IMR-90 (cell line): ENCODE results near the gene ALK. TPM values are rescaled to one million over a fixed set of nuclear protein-coding genes. Genes with fewer than 3 reads are reported as not detected.

Experiments used
- ATAC-seq: fragments of 200-7000 bp; cut with Tn5 transposase; 2 replicates; pipeline ENCODE4 v1.9.1; 2020; ENCODE audit warnings: low read depth, mild to moderate bottlenecking, moderate library complexity
- BruUV-seq: library from RNA; stranded (reverse); fragments of 400-500 nt; replicated peaks from 2 replicates; lab custom pipeline; 2021; lab: Mats Ljungman, UMichigan
- CTCF ChIA-PET: fragments of 300-600 bp; formaldehyde crosslinking; extraction: SDS; loops from one replicate; lab custom pipeline; 2021; ENCODE audit warnings: antibody characterized with exemption; lab: Yijun Ruan, JAX
- POLR2A ChIA-PET: fragments of 300-600 bp; sonication (Branson Sonifier 250); formaldehyde crosslinking; loops from one replicate; lab custom pipeline; 2022; ENCODE audit warnings: antibody characterized with exemption; ENCODE audit not compliant: unreplicated experiment; lab: Charles Lee
- DNase-seq: peaks from one replicate; pipeline ENCODE4 v3.0.0; 2013
- H2AFZ ChIP-seq: replicated peaks from 2 replicates; pipeline ENCODE3; 2013; ENCODE audit warnings: low read length, mild to moderate bottlenecking; ENCODE audit not compliant: poor library complexity
- H2AK5ac ChIP-seq: 2 replicates; pipeline ENCODE4 v1.6.1; 2013; ENCODE audit warnings: low read depth, low read length, inconsistent platforms
- H2AK9ac ChIP-seq: replicated peaks from 2 replicates; pipeline ENCODE3; 2013; ENCODE audit warnings: mild to moderate bottlenecking, low read depth, low read length, moderate library complexity; ENCODE audit not compliant: poor library complexity
- H2BK120ac ChIP-seq: 2 replicates; pipeline ENCODE4 v1.6.1; 2013; ENCODE audit warnings: low read depth, low read length, inconsistent platforms
- H2BK15ac ChIP-seq: 3 replicates; pipeline ENCODE4 v1.6.1; 2013; ENCODE audit warnings: low read depth, low read length, inconsistent platforms
- H2BK20ac ChIP-seq: 2 replicates; pipeline ENCODE4 v1.6.1; 2013; ENCODE audit warnings: low read depth, mild to moderate bottlenecking, inconsistent platforms, low read length, moderate library complexity
- H2BK5ac ChIP-seq: 2 replicates; pipeline ENCODE4 v1.6.1; 2013; ENCODE audit warnings: mild to moderate bottlenecking, low read depth, low read length, inconsistent platforms; ENCODE audit not compliant: poor library complexity, severe bottlenecking
- H3K14ac ChIP-seq: replicated peaks from 2 replicates; pipeline ENCODE4 v1.6.1; 2013; ENCODE audit warnings: low read depth, low read length, inconsistent platforms
- H3K18ac ChIP-seq: 2 replicates; pipeline ENCODE4 v1.6.1; 2013; ENCODE audit warnings: low read depth, low read length, control low read depth
- H3K23ac ChIP-seq: 2 replicates; pipeline ENCODE4 v1.6.1; 2013; ENCODE audit warnings: low read depth, low read length, inconsistent platforms
- H3K27ac ChIP-seq: 2 replicates; pipeline ENCODE4 v1.5.1; 2013; ENCODE audit warnings: mild to moderate bottlenecking, control low read depth, low read length; ENCODE audit not compliant: insufficient read depth
- H3K27me3 ChIP-seq: 2 replicates; pipeline ENCODE4 v1.6.1; 2013; ENCODE audit warnings: low read length; ENCODE audit not compliant: control insufficient read depth, insufficient read depth
- H3K36me3 ChIP-seq: 2 replicates; pipeline ENCODE4 v1.6.1; 2013; ENCODE audit warnings: low read length, mixed read lengths; ENCODE audit not compliant: control insufficient read depth, insufficient read depth
- H3K4ac ChIP-seq: 2 replicates; pipeline ENCODE4 v1.6.1; 2013; ENCODE audit warnings: low read depth, low read length, inconsistent platforms
- H3K4me1 ChIP-seq: 2 replicates; pipeline ENCODE4 v1.6.1; 2013; ENCODE audit warnings: low read length, mixed read lengths; ENCODE audit not compliant: control insufficient read depth, insufficient read depth
- H3K4me2 ChIP-seq: 2 replicates; pipeline ENCODE4 v1.6.1; 2013; ENCODE audit warnings: low read depth, mild to moderate bottlenecking, control low read depth, low read length, moderate library complexity
- H3K4me3 ChIP-seq: 2 replicates; pipeline ENCODE4 v1.5.1; 2013; ENCODE audit warnings: low read depth, mild to moderate bottlenecking, control low read depth, low read length, moderate library complexity; ENCODE audit not compliant: insufficient read depth
- H3K56ac ChIP-seq: 2 replicates; pipeline ENCODE4 v1.6.1; 2013; ENCODE audit warnings: low read length, inconsistent platforms; ENCODE audit not compliant: insufficient read depth; ENCODE audit errors: extremely low read depth
- H3K79me1 ChIP-seq, 2 experiments: 2 replicates each; pipeline ENCODE4 v1.6.1; 2013; ENCODE audit warnings: low read length in 2 of 2, inconsistent platforms in 1 of 2, low read depth in 1 of 2
- H3K9ac ChIP-seq: 2 replicates; pipeline ENCODE4 v1.6.1; 2013; ENCODE audit warnings: low read depth, low read length, control low read depth
- H3K9me1 ChIP-seq: 2 replicates; pipeline ENCODE4 v1.6.1; 2013; ENCODE audit warnings: low read length, inconsistent platforms; ENCODE audit not compliant: insufficient read depth
- H3K9me3 ChIP-seq: 2 replicates; pipeline ENCODE4 v1.6.1; 2013; ENCODE audit warnings: low read length; ENCODE audit not compliant: control insufficient read depth, insufficient read depth
- H4K20me1 ChIP-seq: 2 replicates; pipeline ENCODE4 v1.6.1; 2013; ENCODE audit warnings: low read length, inconsistent platforms; ENCODE audit not compliant: insufficient read depth
- H4K5ac ChIP-seq: 2 replicates; pipeline ENCODE4 v1.6.1; 2013; ENCODE audit warnings: mild to moderate bottlenecking, low read depth, low read length, control low read depth
- H4K8ac ChIP-seq, 2 experiments: 2 replicates each; pipeline ENCODE4 v1.6.1; 2013; ENCODE audit warnings: low read depth in 2 of 2, low read length in 2 of 2, control low read depth in 1 of 2, inconsistent platforms in 1 of 2
- H4K91ac ChIP-seq: 2 replicates; pipeline ENCODE4 v1.6.1; 2013; ENCODE audit warnings: low read depth, low read length, inconsistent platforms; ENCODE audit not compliant: insufficient read depth
- BHLHE40 ChIP-seq: fragments of 150-350 bp; IDR thresholded peaks from 2 replicates; pipeline ENCODE4 v1.6.1; 2016; ENCODE audit warnings: mild to moderate bottlenecking, low read depth, low read length
- CEBPB ChIP-seq: IDR thresholded peaks from 2 replicates; pipeline ENCODE4 v1.6.1; 2012; ENCODE audit warnings: low read depth, low read length, improper control_type of control experiment
- CHD1 ChIP-seq: IDR thresholded peaks from 2 replicates; pipeline ENCODE4 v1.6.1; 2012; ENCODE audit warnings: low read depth, low read length, improper control_type of control experiment
- FOS ChIP-seq: fragments of 150-350 bp; IDR thresholded peaks from 2 replicates; pipeline ENCODE4 v1.6.1; 2016; ENCODE audit warnings: low read depth, low read length
- MAFK ChIP-seq: IDR thresholded peaks from 2 replicates; pipeline ENCODE4 v1.6.1; 2012; ENCODE audit warnings: low read depth, low read length, improper control_type of control experiment
- MAZ ChIP-seq: IDR thresholded peaks from 2 replicates; pipeline ENCODE4 v1.6.1; 2012; ENCODE audit warnings: low read depth, mild to moderate bottlenecking, low read length, improper control_type of control experiment, moderate library complexity, borderline replicate concordance
- MXI1 ChIP-seq: IDR thresholded peaks from 2 replicates; pipeline ENCODE4 v1.6.1; 2012; ENCODE audit warnings: low read depth, mild to moderate bottlenecking, low read length, moderate library complexity, borderline replicate concordance
- NFE2L2 ChIP-seq: fragments of 150-350 bp; IDR thresholded peaks from 2 replicates; pipeline ENCODE4 v1.6.1; 2016; ENCODE audit warnings: low read depth, mild to moderate bottlenecking, low read length
- POLR2A ChIP-seq: IDR thresholded peaks from 2 replicates; pipeline ENCODE4 v1.6.1; 2012; ENCODE audit warnings: mild to moderate bottlenecking, low read depth, low read length
- RAD21 ChIP-seq: IDR thresholded peaks from 2 replicates; pipeline ENCODE4 v1.6.1; 2012; ENCODE audit warnings: low read length, improper control_type of control experiment
- RCOR1 ChIP-seq: IDR thresholded peaks from 2 replicates; pipeline ENCODE4 v1.6.1; 2012; ENCODE audit warnings: mild to moderate bottlenecking, low read length, improper control_type of control experiment; ENCODE audit not compliant: insufficient replicate concordance
- RFX5 ChIP-seq: IDR thresholded peaks from 2 replicates; pipeline ENCODE4 v1.8.0; 2012; ENCODE audit warnings: low read depth, mild to moderate bottlenecking, low read length, moderate library complexity
- SMC3 ChIP-seq: fragments of 150-350 bp; IDR thresholded peaks from 2 replicates; pipeline ENCODE4 v1.6.1; 2016; ENCODE audit warnings: low read depth, mild to moderate bottlenecking, antibody characterized with exemption, low read length, moderate library complexity
- WGBS, 2 experiments: methylation state at CpG; one replicate each; pipeline versions ENCODE4 v1.1.5 to v1.1.7; 2013; ENCODE audit warnings: missing lambda C conversion rate in 2 of 2; ENCODE audit not compliant: insufficient read length in 1 of 2; ENCODE audit errors: extremely low coverage in 2 of 2; 5-methylcytosine and 5-hydroxymethylcytosine counted together
- dilution Hi-C: fragments of 300-500 bp; cut with HindIII; formaldehyde crosslinking; loops from one replicate; pipeline ENCODE4 v1.14.3; 2018; ENCODE audit warnings: low sequenced_read_pairs; ENCODE audit not compliant: unreplicated experiment
- in situ Hi-C: fragments of 300-500 bp; cut with MboI; formaldehyde crosslinking; loops from 3 replicates; pipeline ENCODE4 v1.14.3; 2019; ENCODE audit warnings: low sequenced_read_pairs, inconsistent platforms, mixed read lengths
- intact Hi-C: fragments of 100-400 bp; cut with micrococcal nuclease; formaldehyde crosslinking; loops from 2 replicates; pipeline ENCODE4 v1.10.0; 2022
- polyA plus RNA-seq, 3 experiments: library from polyadenylated mRNA; depleted of rRNA; stranded (reverse); fragments of >200 nt; gene quantifications; 2 replicates each; pipeline ENCODE4 v1.2.3, GENCODE V29; 2012; ENCODE audit warnings: low replicate concordance in 1 of 3
- total RNA-seq: library from RNA; depleted of rRNA; stranded (reverse); fragments of >200 nt; gene quantifications from 2 replicates; pipeline ENCODE4 v1.2.3, GENCODE V29; 2012
- TF ChIP-seq, protein P1 (sequence below): fragments of 150-350 bp; IDR thresholded peaks from 2 replicates; pipeline ENCODE4 v1.6.1; 2016; ENCODE audit warnings: low read depth, mild to moderate bottlenecking, low read length, moderate library complexity, borderline replicate concordance
- TF ChIP-seq, protein P2 (sequence below): conservative IDR thresholded peaks from 2 replicates; pipeline ENCODE4 v1.5.1; 2012; ENCODE audit warnings: mild to moderate bottlenecking, low read depth, low read length, improper control_type of control experiment
- TF ChIP-seq, protein P3 (sequence below): fragments of 150-350 bp; IDR thresholded peaks from 2 replicates; pipeline ENCODE4 v1.6.1; 2017; ENCODE audit warnings: mild to moderate bottlenecking, antibody characterized with exemption, low read length, low read depth

The ALK gene
- total and polyA plus RNA-seq, 2 of the 4 experiments (the other 2 are of a cell fraction) = not detected

DNA sequence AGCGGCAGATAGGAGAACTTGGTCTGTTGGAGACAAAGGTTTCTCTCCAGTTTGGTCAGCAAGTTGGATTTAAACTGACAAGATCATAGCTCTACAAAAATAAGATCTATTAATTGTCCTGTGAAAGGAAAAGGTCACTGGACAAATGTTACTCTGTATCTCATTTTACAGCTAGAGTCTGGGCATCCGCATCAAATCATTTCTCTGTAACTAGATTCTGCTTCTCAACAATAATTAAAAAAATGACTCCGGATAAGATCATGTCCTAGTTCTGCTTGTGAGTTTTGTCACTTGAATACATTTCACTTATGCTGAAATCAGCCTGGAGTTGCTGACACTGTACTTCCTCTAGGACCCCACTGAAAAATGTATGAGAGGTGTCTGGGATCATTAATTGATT lies 310.8 kb downstream of the ALK start:
- H3K4me3 ChIP-seq = no peak overlapping the region
- H3K27ac ChIP-seq = no peak overlapping the region
- no TSS peak for BruUV-seq
- H3K27me3 ChIP-seq = no peaks in the 10 kb centered on the region
- ChIA-PET POLR2A (no interaction called here), CTCF (interaction anchor here (0.5 kb wide), 1 partner anchor 141 kb away, joined by 3 read pairs; no protein-coding TSS in a partner anchor)
- no peak overlapping the region for H2AK5ac ChIP-seq
- H3K18ac ChIP-seq = no peak overlapping the region
- 0 out of 2 replicates have a peak overlapping the region, but pooled peaks have one; percentile 18 for H2BK120ac ChIP-seq
- H3K4ac ChIP-seq = 0 out of 2 replicates have a peak overlapping the region, but pooled peaks have one; percentile 9
- H3K23ac ChIP-seq = no peak overlapping the region
- no peak overlapping the region for H4K91ac ChIP-seq
- TF ChIP-seq POLR2A = no peak
- no peak for TF ChIP-seq SMC3
- TF ChIP-seq MAFK = no peak
- TF ChIP-seq, protein P1, sequence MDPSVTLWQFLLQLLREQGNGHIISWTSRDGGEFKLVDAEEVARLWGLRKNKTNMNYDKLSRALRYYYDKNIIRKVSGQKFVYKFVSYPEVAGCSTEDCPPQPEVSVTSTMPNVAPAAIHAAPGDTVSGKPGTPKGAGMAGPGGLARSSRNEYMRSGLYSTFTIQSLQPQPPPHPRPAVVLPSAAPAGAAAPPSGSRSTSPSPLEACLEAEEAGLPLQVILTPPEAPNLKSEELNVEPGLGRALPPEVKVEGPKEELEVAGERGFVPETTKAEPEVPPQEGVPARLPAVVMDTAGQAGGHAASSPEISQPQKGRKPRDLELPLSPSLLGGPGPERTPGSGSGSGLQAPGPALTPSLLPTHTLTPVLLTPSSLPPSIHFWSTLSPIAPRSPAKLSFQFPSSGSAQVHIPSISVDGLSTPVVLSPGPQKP = no peak
- TF ChIP-seq, protein P2, sequence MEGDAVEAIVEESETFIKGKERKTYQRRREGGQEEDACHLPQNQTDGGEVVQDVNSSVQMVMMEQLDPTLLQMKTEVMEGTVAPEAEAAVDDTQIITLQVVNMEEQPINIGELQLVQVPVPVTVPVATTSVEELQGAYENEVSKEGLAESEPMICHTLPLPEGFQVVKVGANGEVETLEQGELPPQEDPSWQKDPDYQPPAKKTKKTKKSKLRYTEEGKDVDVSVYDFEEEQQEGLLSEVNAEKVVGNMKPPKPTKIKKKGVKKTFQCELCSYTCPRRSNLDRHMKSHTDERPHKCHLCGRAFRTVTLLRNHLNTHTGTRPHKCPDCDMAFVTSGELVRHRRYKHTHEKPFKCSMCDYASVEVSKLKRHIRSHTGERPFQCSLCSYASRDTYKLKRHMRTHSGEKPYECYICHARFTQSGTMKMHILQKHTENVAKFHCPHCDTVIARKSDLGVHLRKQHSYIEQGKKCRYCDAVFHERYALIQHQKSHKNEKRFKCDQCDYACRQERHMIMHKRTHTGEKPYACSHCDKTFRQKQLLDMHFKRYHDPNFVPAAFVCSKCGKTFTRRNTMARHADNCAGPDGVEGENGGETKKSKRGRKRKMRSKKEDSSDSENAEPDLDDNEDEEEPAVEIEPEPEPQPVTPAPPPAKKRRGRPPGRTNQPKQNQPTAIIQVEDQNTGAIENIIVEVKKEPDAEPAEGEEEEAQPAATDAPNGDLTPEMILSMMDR = no peak
- TF ChIP-seq FOS = no peak
- TF ChIP-seq NFE2L2 = no peak
- TF ChIP-seq RCOR1 = no peak
- TF ChIP-seq MAZ = no peak
- no peak for TF ChIP-seq RFX5
- TF ChIP-seq RAD21 = no peak
- no peak for TF ChIP-seq MXI1
- TF ChIP-seq, protein P3, sequence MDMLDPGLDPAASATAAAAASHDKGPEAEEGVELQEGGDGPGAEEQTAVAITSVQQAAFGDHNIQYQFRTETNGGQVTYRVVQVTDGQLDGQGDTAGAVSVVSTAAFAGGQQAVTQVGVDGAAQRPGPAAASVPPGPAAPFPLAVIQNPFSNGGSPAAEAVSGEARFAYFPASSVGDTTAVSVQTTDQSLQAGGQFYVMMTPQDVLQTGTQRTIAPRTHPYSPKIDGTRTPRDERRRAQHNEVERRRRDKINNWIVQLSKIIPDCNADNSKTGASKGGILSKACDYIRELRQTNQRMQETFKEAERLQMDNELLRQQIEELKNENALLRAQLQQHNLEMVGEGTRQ = no peak
- no peak for TF ChIP-seq BHLHE40
- no peak for TF ChIP-seq CHD1
- no peak for TF ChIP-seq CEBPB
- no peak overlapping the region for H4K5ac ChIP-seq
- no peak overlapping the region for H2AK9ac ChIP-seq
- no peak overlapping the region for H3K9ac ChIP-seq
- intact Hi-C loops (no loop called here), in situ Hi-C loops (no loop called here), dilution Hi-C loops (no loop called here)
- H3K4me1 ChIP-seq = peaks cover 6% of the 10 kb centered on the region; the same call in 1 of the 2 replicates
- H3K9me3 ChIP-seq = no peaks in the 10 kb centered on the region
- no peak overlapping the region for H2BK5ac ChIP-seq
- 80% methylated on average over 1 of the region's 3 CpGs; no CpG with 5 or more reads in 1 of the 2 experiments for WGBS, 2 experiments
- no peaks in the 10 kb centered on the region for H4K20me1 ChIP-seq
- no peaks in the 10 kb centered on the region for H3K79me1 ChIP-seq
- H4K8ac ChIP-seq = no peak overlapping the region
- no peak overlapping the region for H2AFZ ChIP-seq
- H3K14ac ChIP-seq = no peak overlapping the region
- H3K56ac ChIP-seq = no peak overlapping the region
- H2BK15ac ChIP-seq = no peak overlapping the region
- no peaks in the 10 kb centered on the region for H3K36me3 ChIP-seq
- no peaks in the 10 kb centered on the region for H3K9me1 ChIP-seq
- H2BK20ac ChIP-seq = peak overlapping the region; percentile 10; the same call in 1 of the 2 replicates
- no peak for ATAC-seq
- DNase-seq = no peak
- no peak overlapping the region for H3K4me2 ChIP-seq
